K562 (cell line): ENCODE data around the gene H2BK1. TPM values are rescaled to one million over a fixed set of nuclear protein-coding genes. Genes with fewer than 3 reads are reported as not detected.

Experiments
- ATAC-seq: fragments of 200-7000 bp; cut with Tn5 transposase; 3 replicates; pipeline ENCODE4 v1.9.1; 2020; ENCODE audit warnings: moderate library complexity
- BruUV-seq: library from RNA; stranded (reverse); fragments of 400-500 nt; replicated peaks from 2 replicates; lab custom pipeline; 2021; lab: Mats Ljungman, UMichigan
- CTCF ChIA-PET: fragments of 300-600 bp; formaldehyde crosslinking; extraction: SDS; loops from one replicate; lab custom pipeline; 2021; ENCODE audit warnings: low intra/inter-chr PET ratio; lab: Yijun Ruan, JAX
- POLR2A ChIA-PET: fragments of 300-600, 350-650 bp; sonication (Branson Sonifier 250); formaldehyde crosslinking; extraction: SDS; loops from one replicate; lab custom pipeline; 2021; ENCODE audit warnings: antibody characterized with exemption, inconsistent platforms; lab: Yijun Ruan, JAX
- DNase-seq, 4 experiments: peaks; one replicate each; pipeline versions ENCODE4 v3.0.0 to v3.0.0-alpha.2; 2011 to 2018; ENCODE audit warnings: low spot score in 3 of 4, mixed read lengths in 3 of 4; ENCODE audit errors: extremely low read depth in 1 of 4
- FAIRE-seq: peaks from 2 replicates; lab custom pipeline; 2011; peaks lifted over from hg19 to GRCh38; lab: Jason Lieb, UNC
- H2AFZ ChIP-seq: 2 replicates; pipeline ENCODE4 v1.6.0; 2011; ENCODE audit warnings: low read depth, low read length, control low read depth, inconsistent platforms
- H3K27ac ChIP-seq: fragments of 200-600 bp; 3 replicates; pipeline ENCODE4 v1.8.0; 2011; ENCODE audit warnings: low read depth, mild to moderate bottlenecking, control low read depth, inconsistent platforms, low read length, moderate library complexity, mixed read lengths; ENCODE audit errors: extremely low read depth
- H3K27me3 ChIP-seq, 2 experiments: fragments of 300-600 bp in 1 of 2; 2 replicates in 1 of 2; 3 replicates in 1 of 2; pipeline versions ENCODE4 v1.6.0 to v1.8.0; 2011; ENCODE audit warnings: inconsistent platforms in 2 of 2, low read length in 2 of 2, mild to moderate bottlenecking in 1 of 2, mixed read lengths in 1 of 2, moderate library complexity in 1 of 2; ENCODE audit not compliant: control insufficient read depth in 2 of 2, insufficient read depth in 2 of 2
- H3K36me3 ChIP-seq: fragments of 300-600 bp; 3 replicates; pipeline ENCODE4 v1.8.0; 2011; ENCODE audit warnings: mild to moderate bottlenecking, low read length, inconsistent platforms; ENCODE audit not compliant: control insufficient read depth, insufficient read depth
- H3K4me1 ChIP-seq, 2 experiments: fragments of 200-600 bp in 1 of 2; replicated peaks in 1 of 2; 2 replicates in 1 of 2; 3 replicates in 1 of 2; pipeline versions ENCODE4 v1.5.1 to v1.8.0; 2011; ENCODE audit warnings: inconsistent platforms in 2 of 2, low read length in 2 of 2, mild to moderate bottlenecking in 1 of 2, mixed read lengths in 1 of 2, moderate library complexity in 1 of 2; ENCODE audit not compliant: control insufficient read depth in 2 of 2, insufficient read depth in 2 of 2
- H3K4me2 ChIP-seq: 2 replicates; pipeline ENCODE4 v1.6.1; 2011; ENCODE audit warnings: low read length, control low read depth, inconsistent platforms, mixed read lengths; ENCODE audit not compliant: insufficient read depth
- H3K4me3 ChIP-seq: fragments of 200-600 bp; sonication (generic), shearing (Covaris generic); 2 replicates; pipeline ENCODE4 v1.5.1; 2016; ENCODE audit warnings: control low read depth, inconsistent platforms
- H3K79me2 ChIP-seq: fragments of 200-600 bp; 3 replicates; pipeline ENCODE4 v1.8.0; 2011; ENCODE audit warnings: low read length, inconsistent platforms; ENCODE audit not compliant: control insufficient read depth, insufficient read depth
- H3K9ac ChIP-seq, 2 experiments: 2 replicates each; pipeline versions ENCODE4 v1.6.0 to v1.6.1; 2011; ENCODE audit warnings: low read depth in 2 of 2, low read length in 2 of 2, control low read depth in 1 of 2, inconsistent platforms in 1 of 2, mild to moderate bottlenecking in 1 of 2, mixed read lengths in 1 of 2; ENCODE audit not compliant: insufficient read depth in 1 of 2
- H3K9me1 ChIP-seq: one replicate; pipeline ENCODE4 v1.6.0; 2011; ENCODE audit warnings: inconsistent platforms, mild to moderate bottlenecking, low read length, moderate library complexity; ENCODE audit not compliant: control insufficient read depth, insufficient read depth
- H3K9me3 ChIP-seq: replicated peaks from 2 replicates; pipeline ENCODE4 v1.5.1; 2011; ENCODE audit warnings: low read depth, low read length, inconsistent platforms; ENCODE audit not compliant: control insufficient read depth, insufficient read depth
- H4K20me1 ChIP-seq: replicated peaks from 2 replicates; pipeline ENCODE4 v1.6.1; 2011; ENCODE audit warnings: low read length, inconsistent platforms, mixed read lengths; ENCODE audit not compliant: control insufficient read depth, insufficient read depth
- USF1 ChIP-seq: sonication (generic); formaldehyde crosslinking; IDR thresholded peaks from 2 replicates; pipeline ENCODE4 v1.9.0; 2022; ENCODE audit warnings: mild to moderate bottlenecking, missing genetic modification reagents
- ZNF280B ChIP-seq: fragments of 250-450 bp; sonication (Bioruptor Pico); IDR thresholded peaks from 2 replicates; pipeline ENCODE4 v1.5.1; 2021; ENCODE audit warnings: mild to moderate bottlenecking
- WGBS: fragments of 100-300 bp; shearing (Covaris generic); methylation state at CpG from one replicate; pipeline ENCODE4 v1.1.6; 2016; ENCODE audit warnings: low coverage, mixed read lengths; ENCODE audit not compliant: insufficient coverage; ENCODE audit errors: missing lambda C conversion rate; 5-methylcytosine and 5-hydroxymethylcytosine counted together
- in situ Hi-C: fragments of 300-500 bp; cut with MboI; formaldehyde crosslinking; loops from 4 replicates; pipeline ENCODE4 v1.15.0; 2018; ENCODE audit warnings: inconsistent platforms, mixed read lengths
- intact Hi-C: fragments of 100-400 bp; cut with micrococcal nuclease; formaldehyde crosslinking; loops from 2 replicates; pipeline ENCODE4 v1.14.2; 2022
- polyA plus RNA-seq, 8 experiments: library from polyadenylated mRNA; depleted of rRNA in 4 of 8; stranded (reverse) in 5 of 8; unstranded in 3 of 8; fragments of >200 nt; fragmentation: Nextera tagmentation in 2 of 8; fragmentation: Illumina TruSeq in 1 of 8; extraction: Ambion mirVana in 2 of 8; extraction: Trizol in 1 of 8; gene quantifications; 2 replicates each; pipeline versions ENCODE4 v1.2.1 to v1.2.3, GENCODE V29; 2011 to 2014; ENCODE audit warnings: inconsistent platforms in 1 of 8, missing spikeins in 1 of 8
- total RNA-seq, 7 experiments: library from RNA; depleted of rRNA in 6 of 7; stranded (reverse); fragments of >200 nt in 6 of 7; fragmentation: Illumina TruSeq in 2 of 7; extraction: Trizol in 2 of 7; gene quantifications; 2 replicates each; pipeline versions ENCODE4 v1.2.1 to v1.2.3, GENCODE V29; 2011 to 2021; ENCODE audit warnings: low replicate concordance in 1 of 7

H2BK1 gene
- total and polyA plus RNA-seq, 9 of the 15 experiments (the other 6 are each of a cell fraction or from before 2014, with no cell fraction given) = not detected

GRCh38 chr7:151186640-151187408, 23.5 kb downstream of the H2BK1 start, which contains the start of gene ASB10:
Gene ASB10 (minus strand): TSS chr7:151187250. CDS start chr7:151187130, 120 bp downstream.
- in situ Hi-C loops = no loop called here
- ATAC-seq (peak; percentile 17), DNase-seq (no peak), FAIRE-seq (no peak)
- POLR2A ChIA-PET = interaction anchor here (1.0 to 1.2 kb wide), 4 partner anchors 9 to 41 kb away, joined by 3 to 6 read pairs (median 4); no protein-coding TSS in a partner anchor
- Histone ChIP-seq H3K79me2 (no peaks in the 10 kb centered on the region), H3K27me3 (peaks cover 58 to 64% of the 10 kb centered on the region in 2 experiments), H3K27ac (no peak within 1 kb of the TSS), H3K9ac (peak within 1 kb of the TSS in 1 of 2 experiments; percentile 15; a peak in 2 of 4 replicates), H2AFZ (no peak within 1 kb of the TSS), H3K36me3 (no peaks in the 10 kb centered on the region), H3K4me2 (no peak within 1 kb of the TSS), H4K20me1 (no peaks in the 10 kb centered on the region; the same call in 1 of the 2 replicates), H3K4me1 (peaks cover 0 to 19% of the 10 kb centered on the region in 2 experiments; a peak in 2 of 5 replicates), H3K9me1 (no peaks in the 10 kb centered on the region), H3K4me3 (no peak within 1 kb of the TSS), H3K9me3 (no peaks in the 10 kb centered on the region; the same call in 1 of the 2 replicates)
- BruUV-seq = no TSS peak
- intact Hi-C loops = no loop called here
- CTCF ChIA-PET = no interaction called here
- WGBS = 14% methylated on average over 22 of the region's 22 CpGs
- TF ChIP-seq USF1 (0 out of 2 replicates have a peak, but pooled peaks have one; percentile 28), ZNF280B (no peak)
